ENCODE measurements around the gene EPHA1.

Gene EPHA1

GRCh38 chr7:143346018-143346417, 62.6 kb downstream of the EPHA1 start:
- no peak for DNase-seq (ENCODE audit: low read depth)

GRCh38 chr7:143345428-143345900, 63.2 kb downstream of the EPHA1 start:
- DNase-seq (ENCODE audit: low read depth), result no peak

- no peak for DNase-seq (ENCODE audit: low read depth)
Observed at GRCh38 chr7:143343596-143343995, 65.1 kb downstream of the EPHA1 start.

- DNase-seq (ENCODE audit: low read depth), result no peak
Observed at GRCh38 chr7:143341842-143342241, 66.8 kb downstream of the EPHA1 start.

All from GM04504 (cell line).